SHP77 (cell line): ENCODE results near the gene TOMM7.
"Not testable (repeated sequence)": the region's sequence is repeated elsewhere in the genome, so short reads cannot be mapped to it uniquely, and the experiment has no call there.

Experiments used
- DNase-seq, 2 experiments: peaks; one replicate each; lab custom pipeline; 2025; lab: John Stamatoyannopoulos, UW

TOMM7 gene

DNA sequence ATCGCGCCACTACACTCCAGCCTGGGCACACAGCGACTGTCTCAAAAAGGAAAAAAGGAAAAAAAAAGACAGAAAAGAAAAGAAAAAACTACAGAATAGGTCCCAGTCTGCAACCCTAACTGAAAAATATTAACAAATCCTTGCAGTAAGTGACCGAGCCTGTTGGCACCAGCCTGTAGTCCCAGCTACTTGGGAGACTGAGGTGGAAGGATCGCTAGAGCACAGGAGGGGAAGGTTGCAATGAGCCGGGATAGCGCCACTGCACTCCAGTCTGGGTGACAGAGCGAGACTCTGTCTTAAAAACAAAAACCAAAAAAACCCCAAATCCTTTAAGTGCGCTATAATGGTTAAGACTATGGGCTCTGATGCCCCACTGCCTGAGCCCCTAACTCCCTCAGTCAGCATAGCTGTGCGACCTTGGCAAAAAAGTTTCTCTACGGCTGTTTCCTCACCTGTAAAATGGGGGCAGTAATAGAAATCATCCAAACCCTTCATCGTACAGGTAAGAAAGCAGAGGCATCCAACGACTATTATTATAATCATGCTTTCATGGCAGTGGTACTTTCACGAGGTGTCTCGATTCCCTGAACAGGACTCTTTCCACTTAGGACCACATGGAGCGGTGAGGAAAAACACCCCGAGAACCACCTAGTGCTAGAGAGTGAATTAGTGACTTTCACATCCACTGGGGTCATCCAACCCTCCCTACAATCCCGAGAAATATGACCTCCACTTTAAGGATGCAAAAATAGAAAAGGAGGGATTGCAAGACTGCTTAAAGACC, 755 bp downstream of the TOMM7 start:
- no peak for DNase-seq

DNA sequence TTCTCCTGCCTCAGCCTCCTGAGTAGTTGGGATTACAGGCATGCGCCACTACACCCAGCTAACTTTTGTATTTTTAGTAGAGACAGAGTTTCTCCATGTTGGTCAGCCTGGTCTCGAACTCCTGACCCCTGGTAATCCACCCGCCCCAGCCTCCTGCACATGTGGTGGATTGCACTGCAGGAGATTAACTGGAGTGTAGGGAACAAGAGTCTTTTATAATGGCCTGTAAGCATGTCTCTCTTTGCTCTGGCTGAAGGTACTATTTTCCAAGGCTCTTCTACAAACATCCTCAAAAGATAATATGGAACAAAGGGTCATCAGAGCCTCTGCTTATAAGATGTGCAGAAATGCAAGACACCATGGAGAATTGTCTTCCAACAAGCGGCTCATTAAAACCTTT, 3.2 kb downstream of the TOMM7 start:
- no peak for DNase-seq

DNA sequence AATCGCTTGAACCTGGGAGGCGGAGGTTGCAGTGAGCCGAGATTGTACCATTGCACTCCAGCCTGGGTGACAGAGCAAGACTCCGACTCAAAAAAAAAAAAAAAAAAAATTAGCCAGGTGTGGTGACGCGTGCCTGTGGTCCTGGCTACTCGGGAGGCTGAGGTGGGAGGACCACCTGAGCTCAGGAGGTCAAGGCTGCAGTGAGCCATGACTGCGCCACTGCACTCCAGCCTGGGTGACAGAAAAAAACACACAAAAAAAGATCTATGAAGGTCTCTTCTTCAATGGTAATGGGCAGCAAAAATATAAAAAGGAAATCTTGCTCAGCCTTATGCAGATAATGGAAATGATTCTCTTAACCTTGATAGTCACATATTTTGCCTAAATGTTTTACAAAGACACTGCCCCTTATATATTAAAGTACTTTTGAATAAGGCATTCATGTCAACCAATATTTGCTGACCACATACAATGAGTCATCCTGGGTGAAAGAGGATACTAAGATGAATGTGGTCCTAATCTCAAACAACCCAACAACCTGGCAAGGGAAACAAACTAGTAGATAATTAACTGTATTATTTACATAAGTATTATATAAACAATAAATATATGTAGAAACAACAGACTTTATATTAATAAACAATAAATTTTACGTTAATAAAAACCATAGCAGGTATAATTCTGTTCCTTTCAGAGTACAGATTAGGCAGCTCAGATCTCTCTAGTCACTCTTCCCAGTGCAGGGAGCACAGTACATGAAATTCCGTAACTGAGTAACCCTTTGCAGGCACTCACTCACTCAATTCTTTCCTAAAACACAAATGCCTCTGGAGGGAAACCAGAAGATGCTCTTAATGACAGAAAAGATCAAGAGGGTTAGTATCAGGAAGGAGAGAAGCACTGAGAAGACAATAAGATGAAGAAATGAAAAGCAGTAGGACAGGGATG, 8.1 kb downstream of the TOMM7 start:
- DNase-seq: no peak

DNA sequence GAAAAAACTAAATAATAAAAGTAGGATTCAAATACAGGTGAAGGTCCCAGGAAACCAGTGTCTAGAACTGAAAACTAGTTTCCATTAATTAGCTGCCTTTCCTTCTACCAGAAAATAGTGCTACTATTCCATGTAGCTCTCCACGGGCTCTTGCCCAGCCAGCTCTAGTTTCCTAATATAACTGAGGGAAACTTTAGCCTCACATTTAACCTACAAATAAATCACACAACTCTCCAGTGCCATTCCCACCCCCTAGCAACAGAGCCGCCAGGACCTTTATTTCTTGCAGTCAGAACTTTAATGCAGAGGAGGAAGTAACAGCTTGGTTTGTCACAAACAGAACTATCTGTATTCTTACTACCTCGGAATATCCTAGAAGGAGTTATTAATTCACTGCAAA, 10.3 kb downstream of the TOMM7 start:
- no peak for DNase-seq

DNA sequence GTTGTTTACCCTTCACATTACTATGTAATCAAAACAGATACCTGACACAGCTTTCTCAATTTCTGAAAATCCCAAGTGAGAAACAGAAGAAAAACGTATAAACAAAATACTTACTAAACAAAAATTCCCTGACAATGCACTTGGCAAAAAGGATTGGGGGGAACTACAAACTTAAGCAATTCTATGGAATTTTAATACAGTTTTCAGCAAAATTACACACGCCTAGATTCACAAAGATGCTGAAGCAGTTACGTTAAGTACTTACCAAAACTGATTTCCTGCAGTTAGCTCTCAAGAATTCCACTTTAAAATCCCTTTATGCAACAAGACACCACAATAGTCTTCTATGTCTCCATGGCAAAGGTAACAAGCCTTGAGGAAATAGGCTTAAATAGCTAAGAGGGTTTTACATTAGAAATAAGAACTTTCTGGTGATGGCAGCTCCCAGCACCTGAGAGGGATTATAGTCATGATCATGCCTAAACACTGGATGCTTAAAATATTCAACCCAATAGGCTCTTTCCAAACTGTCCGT, 10.8 kb downstream of the TOMM7 start:
- DNase-seq: no peak

DNA sequence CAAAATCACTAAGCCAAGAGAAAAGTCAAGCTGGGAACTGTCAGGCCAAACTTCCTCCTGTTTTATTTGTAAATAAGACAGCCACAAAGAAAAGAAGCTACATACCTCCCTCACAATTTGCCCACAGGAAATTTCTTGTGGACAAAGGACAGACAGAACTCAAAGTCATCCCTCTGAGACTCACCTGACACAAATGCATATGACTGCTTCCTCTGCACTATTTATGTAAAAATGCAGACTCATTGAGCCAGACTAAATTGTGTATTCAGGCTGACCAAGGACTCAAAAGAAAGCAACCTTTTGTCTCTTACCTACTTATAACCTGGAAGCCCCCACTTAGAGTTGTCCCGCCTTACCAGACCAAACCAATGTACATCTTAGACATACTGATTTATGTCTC, 11.8 kb downstream of the TOMM7 start:
- no peak for DNase-seq

DNA sequence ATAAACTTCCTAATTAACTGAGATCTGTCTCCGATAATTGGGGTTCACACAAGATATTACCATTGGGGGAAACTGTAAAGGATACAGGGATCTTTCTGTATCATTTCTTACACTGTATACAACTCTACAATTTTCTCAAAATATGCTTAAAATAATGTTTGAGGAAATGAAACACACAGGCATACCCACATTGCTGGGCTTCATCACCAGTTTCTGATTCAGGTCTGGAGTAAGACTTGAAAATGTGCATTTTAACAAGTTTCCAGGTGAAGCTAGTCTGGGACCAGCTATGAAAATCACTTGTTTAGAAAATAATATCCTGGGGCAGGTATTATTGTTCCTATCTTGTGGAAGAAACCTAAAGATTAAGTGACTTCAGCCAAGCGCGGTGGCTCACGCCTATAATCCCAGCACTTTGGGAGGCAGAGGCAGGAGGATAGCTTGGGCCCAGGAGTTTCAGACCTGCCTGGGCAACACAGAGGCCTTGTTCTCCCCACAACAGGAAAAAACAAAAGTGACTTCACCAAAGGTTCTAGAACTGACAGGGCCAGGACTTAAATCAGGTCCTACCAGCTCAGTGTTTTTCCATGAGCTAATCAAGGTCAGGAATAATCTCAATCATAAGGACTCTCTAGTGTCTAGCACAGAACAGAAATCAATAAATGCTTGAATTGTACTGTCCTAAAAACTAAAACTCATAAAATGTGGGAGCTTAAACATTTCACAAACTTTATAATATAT, 12.6 kb downstream of the TOMM7 start:
- no peak for DNase-seq

DNA sequence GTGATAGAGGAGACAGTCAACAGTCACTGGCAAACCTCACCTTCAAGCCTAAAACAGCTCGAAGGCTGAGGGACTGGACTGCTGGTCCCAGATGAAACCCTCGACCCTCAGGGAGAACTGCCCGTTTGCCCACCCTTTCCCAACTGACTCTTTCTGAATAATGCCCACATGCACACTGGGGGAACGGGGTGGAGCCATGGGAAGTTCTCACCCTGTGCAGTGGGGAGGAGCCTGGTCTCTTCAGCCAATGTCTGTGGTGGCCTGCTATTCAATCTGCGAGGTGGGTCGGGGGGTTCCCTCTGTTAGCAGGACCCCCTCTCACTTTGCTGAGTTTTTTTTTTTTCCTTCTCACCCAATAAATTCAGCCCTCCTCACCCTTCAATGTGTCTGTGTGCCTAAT, 14.5 kb downstream of the TOMM7 start:
- DNase-seq: no peak

DNA sequence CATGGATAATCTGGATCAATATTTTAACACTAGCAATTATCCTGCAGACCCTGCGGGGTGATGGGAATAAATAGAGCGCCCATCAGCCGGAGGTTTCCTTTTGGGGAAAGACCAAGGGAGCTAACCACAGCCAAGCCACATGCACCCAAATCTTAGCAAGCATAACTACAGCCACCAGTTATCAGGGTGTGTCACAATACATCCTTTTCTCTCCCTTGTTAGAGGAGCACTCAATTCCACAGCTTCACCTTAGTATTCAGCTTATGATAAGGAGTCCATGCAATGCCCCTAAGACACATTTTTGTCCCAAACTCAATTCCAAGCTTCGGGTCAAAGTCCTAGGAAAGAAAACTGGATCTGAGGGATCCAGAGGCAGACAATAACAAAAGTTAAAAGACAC, 15.9 kb downstream of the TOMM7 start:
- DNase-seq: no peak

DNA sequence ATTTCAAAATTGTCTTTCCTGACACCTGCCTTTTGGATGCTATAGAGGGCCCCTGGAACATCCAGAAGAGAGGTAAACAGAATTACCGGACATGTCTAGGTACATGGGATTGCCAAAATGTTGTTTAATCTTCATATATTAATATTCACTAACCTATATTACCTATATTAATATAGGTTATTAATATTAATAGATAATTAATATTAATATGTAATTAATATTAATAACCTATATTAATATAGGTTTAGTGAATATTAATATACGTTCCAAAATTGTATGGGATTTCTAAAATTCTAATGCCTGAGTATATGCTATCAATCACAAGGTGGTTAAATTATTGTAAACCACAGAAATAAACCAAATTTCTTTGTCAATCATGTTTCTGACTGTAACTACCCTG, 17.4 kb downstream of the TOMM7 start:
- no peak for DNase-seq

DNA sequence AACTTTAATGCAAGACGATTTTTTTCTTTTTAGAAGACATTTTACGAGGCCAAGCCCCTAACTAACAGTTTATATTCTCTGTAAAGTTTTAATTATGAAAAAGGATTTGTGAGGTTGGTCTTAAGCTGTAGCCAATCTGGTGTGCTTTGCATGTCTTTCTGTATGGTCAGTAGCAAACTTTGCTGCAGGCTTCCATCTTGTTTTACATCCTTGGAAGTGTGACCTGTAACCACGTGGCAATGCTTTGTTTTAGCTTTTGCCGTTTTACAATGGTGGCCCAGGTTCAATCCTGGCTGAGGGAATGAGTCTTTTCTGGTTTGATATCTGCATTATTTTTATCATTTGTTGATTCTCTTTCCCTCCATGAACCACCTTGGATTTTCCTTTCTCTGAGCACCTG, 19.8 kb downstream of the TOMM7 start:
- not testable (repeated sequence) for DNase-seq

DNA sequence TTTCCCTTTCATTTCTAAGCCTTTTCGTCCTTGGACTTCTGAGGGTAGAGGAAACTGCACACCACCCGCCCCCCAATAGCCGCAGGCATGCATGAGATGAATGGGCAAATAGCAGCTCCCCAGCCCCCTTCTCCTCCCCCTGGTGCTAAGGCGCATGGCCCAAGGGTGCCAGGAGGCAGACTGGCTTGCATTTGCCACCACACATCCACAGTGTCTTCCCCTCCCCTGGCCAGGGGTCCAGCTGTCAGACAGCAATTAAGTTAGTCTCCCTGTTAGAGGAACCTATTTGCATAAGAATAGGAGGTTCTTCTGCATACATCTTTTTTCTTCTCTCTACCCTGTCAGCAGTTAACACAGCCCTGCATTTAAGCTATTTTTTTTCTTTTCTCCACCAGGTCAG, 20.2 kb downstream of the TOMM7 start:
- DNase-seq: no peak

DNA sequence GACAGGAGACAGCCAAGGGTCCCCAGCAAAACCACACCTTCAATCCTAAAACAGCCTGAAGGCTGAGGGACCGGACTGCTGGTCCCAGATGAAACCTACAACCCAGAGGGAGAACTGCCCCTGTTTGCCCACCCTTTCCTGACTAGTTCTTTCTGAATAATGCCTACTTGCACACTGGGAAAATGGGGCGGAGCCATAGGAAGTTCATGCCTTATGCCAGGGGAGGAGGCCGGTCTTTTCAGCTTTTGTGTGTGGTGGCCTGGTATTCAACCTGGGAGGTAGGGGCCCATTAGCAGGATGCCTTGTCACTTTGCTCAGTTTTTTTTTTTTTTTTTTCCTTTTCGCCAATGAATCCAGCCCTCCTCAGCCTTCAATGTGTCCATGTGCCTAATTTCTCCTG, 20.7 kb downstream of the TOMM7 start:
- DNase-seq: no peak

DNA sequence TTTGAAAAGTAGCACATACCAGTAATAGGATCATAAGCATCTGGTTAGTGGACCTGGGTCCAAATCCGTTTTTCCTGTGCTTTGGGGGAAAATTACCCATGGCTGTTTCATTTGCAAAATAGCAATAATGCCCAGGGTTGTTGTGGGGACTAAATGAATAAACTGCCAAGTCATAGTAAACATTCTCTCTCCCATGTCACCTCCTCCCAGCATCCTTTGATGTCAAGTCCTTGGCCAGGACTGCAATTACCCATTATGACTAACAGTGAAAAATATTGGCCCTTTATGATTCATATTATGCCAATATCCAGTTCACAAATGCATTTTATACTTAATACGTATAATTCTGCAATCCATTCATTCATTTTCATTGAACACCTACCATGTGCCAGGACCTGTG, 23.0 kb downstream of the TOMM7 start:
- DNase-seq: no peak

DNA sequence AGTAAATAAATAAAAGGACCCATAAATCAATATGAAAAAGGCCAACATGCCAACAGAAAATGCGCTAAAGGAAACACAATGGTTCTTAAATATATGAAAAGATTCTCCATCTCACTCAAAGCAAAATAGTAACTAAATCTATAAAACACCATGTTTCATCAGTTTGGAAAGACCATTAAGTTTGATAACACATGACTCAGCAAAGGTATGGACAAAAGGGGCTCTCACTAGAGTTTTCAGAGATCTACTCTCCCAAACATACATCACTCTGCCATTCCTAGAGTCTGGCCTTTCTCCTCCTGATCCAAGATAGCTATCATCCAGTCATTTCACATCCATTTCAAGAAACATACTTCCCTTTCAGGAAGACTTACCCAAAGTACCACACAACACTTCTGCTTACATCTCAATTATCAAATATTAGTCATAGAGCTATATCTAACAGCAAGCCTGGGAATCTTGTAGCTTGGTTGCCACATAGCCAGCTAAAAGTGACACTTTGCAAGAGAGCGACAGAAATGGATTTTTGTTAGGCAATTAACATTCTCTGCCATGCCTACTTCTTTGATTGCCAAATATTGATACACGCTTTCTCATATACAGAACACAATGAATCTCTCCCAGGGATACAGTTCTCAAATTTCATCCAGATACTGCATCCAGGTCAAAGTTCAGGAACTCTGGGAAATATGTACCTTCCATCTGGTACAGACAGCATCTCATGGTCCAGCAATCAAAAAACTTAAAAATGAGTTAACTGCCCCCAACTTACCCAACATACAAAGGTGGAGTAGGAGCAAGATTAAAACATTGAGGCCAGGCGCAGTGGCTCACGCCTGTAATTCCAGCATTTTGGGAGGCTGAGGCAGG, 28.8 kb downstream of the TOMM7 start:
- DNase-seq: no peak

DNA sequence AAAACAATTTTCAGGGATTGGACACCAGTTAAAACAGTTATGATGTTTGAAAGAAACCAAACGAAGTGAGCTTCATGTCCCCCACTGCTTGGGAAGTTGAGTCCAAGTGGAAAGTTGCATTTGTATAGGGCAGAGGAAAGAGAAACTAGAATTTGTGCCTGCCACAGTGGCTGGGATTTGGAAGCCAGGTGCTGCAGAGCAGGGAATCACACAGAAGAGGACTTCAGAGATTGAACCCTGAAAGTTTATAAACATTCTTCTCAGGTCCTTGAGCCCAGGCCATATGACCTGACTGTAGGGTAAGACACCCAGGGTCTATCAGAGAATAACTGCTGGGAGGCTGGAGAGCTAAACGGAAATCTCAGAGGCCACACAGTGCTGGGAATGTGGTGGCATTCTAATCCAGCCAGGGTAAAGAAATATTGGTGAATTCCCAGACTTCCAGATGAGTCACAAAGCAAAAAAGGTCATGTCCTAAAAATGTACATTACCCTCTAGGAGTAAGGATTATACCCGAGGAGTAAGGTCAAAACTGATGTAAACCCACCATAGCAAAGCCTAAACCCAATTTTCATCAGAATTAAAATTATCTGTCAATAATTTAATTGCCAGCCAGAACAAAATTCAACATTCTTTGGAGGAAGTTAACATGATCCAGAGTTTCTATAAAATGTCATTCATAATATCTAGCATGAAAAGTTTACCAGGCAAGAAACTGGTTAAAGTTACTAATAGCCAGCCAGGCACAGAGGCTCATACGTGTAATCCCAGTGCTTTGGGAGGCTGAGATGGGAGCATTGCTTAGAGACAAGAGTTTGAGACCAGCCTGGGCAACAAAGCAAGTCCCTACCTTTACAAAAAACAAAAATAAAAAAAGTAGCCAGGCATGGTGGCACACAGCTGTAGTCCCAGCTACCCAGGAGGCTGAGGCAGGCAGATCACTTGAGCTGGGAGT, 31.2 kb downstream of the TOMM7 start:
- DNase-seq: no peak

DNA sequence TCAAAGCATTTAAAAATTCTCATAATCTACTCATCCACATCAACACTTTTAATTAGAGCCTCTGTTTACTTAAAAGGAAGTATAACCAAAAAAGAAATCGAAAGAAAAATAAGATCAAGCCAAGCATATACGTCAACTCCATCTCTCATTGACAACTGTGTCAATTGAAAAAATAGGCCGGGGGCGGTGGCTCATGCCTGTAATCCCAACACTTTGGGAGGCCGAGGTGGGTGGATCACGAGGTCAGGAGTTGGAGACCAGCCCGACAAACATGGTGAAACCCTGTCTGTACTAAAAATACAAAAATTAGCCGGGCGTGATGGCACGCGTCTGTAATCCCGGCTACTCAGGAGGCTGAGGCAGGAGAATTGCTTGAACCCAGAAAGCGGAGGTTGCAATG, 32.0 kb downstream of the TOMM7 start:
- DNase-seq: not testable (repeated sequence)

DNA sequence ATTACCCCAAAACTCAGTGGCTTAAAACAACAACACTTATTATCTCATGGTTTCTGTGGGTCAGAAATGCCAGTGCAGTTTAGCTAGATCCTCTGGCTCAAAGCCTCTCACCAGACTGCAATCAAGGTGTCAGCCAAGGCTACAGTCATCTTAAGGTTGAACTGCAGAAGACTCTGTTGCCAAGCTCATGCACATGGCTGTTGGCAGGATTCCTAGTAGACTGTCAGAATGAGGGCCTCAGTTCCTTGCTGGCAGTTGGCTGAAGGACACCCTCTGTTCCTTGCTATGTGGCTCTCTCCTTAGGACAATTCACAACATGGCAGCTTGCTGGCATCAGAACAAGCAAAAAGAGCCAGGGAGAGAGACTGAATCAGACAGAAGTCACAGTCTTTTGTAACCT, 34.7 kb downstream of the TOMM7 start:
- DNase-seq: no peak

DNA sequence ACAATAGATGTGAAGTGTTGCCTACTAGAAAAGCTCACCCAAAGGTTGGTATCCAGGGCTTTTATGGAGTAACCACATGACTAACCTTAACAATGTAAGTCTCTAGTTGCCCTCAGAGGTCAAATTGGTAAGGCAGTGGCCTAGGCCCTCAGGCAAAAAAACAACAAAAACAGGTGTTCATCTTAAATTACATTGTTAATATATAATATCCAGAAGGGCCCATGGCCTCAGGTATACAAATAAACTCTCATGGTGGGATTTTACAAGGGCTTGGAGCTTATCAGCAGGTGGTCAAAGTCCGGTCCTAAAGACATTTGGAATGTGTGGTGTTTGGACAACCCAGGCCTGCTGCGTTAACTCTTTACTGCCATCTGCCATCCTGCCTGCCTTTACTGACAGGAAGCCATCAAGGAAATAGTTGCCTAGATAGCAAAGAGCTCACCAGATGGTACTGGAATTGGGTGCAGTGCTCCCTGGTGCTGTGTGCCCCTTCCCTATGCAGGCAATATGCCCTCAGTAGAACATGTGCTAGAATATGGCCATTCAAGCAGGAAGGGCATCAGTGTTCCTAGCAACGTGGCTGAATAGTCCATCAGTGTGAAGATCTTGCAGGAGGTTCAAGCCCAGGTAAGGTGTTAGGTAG, 36.2 kb downstream of the TOMM7 start:
- DNase-seq: no peak

DNA sequence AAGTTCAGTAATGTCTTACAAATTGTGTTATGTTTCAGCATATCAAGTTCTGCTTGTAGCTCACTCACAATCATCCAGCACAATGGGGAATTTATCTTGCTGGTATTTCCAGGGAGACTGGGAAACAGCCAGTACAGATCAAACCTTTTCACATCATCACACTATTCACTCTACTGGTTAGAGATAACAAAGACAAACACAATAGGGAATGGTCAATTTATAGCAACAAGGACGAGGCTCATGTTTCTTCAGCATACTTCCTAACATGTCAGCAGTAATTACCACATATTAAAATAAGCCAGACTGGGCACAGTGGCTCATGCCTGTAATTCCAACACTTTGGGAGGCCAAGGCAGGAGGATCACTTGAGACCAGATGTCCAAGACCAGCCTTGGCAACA, 38.3 kb downstream of the TOMM7 start:
- no peak for DNase-seq
